ENCODE results near the gene ITGA8.
"Not testable (repeated sequence)": the region's sequence is repeated elsewhere in the genome, so short reads cannot be mapped to it uniquely, and the experiment has no call there.

ITGA8 gene

GRCh38 chr10:15672469-15672868, 47.3 kb downstream of the ITGA8 start:
- DNase-seq = no peak

GRCh38 chr10:15670880-15671279, 48.8 kb downstream of the ITGA8 start:
- DNase-seq = no peak

DNA sequence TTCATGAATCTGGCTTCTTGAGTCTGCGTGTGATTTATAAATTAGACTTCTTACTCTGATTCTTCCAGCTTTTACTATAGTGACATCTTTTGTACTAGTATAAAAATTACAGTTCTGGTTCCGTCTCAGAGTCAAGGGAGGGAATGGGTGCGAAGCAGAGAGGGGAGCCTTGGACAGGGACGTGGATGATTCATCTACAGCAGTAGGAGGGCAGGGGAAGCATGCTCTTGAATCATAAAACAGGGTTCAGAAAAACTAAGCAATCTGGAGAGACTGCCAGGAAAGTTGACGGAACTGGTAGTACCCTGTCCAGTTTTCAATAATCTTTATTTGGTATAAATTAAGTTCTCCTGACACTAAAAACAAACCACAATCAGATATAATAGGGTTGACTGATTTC, 58.1 kb downstream of the ITGA8 start:
- no peak for DNase-seq

DNA sequence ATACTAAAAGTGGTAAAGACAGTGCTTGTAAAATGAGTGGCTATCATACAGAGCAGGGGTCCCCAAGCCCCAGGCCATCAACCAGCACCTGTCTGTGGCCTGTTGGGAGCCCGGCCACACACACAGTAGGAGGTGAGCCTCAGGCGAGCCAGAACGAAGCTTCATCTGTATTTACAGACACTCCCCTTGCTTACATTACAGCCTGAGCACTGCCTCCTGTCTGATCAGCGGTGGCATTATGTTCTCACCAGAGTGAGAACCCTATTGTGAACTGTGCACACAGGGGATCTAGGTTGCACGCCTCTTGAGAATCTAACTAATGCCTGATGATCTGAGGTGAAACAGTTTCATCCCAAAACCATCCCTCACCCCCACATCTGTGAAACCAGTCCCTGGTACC, 58.7 kb downstream of the ITGA8 start:
- no peak for DNase-seq

DNA sequence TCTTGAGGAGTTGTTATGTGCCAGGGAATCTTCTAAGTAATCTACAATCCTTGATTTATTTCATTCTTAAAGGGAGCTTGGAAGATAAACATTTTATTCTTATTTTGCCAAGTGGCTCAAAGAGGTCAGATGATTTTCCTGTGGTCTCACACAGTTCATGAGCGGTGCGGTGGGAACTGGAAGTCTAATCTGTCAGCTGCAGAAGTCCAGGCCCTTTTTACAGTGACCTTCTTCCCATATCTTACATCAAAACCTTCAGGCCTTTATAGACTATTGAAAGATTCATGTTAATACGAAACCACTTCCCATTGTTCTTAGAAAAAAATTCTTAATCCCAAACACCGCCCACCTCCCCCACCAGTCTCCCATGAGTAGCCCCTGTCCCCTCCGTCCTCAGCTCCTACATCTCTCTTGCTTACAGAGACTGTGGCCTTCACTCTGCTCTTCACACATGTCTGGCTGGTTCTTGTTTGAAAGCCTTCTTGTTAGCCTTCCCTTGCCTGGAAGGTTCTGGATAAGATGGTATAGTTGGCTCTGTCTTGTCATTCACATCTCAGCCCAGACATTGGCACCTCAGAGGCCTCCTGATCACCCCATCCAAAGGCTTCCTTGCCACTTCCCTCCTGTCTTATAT, 61.5 kb downstream of the ITGA8 start:
- DNase-seq = no peak

GRCh38 chr10:15652757-15653156, 67.0 kb downstream of the ITGA8 start:
- DNase-seq = no peak

DNA sequence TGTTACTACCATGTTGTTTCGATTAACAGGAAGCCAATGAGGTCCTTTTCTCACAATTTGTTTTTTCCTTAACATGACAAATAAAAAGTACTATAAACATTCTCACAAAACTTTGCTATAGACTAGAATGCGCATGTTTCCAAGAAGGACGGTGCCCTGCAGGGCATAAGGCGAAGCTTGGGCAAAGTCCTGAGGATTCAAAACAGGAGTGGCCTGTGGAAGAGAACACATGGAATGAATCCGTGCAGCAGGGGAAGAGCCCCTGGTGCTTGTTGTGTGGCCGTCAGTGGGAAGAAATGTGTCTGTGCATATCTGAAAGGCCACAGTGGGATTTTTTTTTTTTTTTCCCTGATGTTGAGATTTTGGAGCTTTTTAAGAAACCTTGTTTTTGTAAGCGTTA, 67.6 kb downstream of the ITGA8 start:
- no peak for DNase-seq

DNA sequence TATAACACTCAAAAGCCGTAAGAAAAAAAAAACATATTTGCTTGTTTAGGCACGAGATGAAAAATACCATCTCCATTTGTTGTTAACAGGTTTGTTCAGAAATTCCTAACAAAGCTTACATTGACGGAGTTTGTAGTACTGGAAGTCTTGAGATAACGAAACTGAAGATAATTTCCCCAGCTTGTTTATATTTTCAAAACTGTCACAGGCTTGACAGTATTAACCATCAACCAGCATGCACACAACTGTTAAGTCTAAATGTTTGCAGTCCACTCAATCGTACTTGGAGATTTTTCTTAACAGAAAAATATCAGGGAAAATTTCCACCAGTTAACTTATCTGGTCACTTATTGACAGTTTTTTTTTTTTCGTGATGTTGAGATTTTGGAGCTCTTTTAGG, 68.5 kb downstream of the ITGA8 start:
- no peak for DNase-seq

- DNase-seq = no peak
These were observed 77.6 kb downstream of the ITGA8 start for GRCh38 chr10:15642095-15642494.

- DNase-seq = no peak
These were observed 79.1 kb downstream of the ITGA8 start for GRCh38 chr10:15640536-15641085.

- no peak for DNase-seq
These were observed 83.3 kb downstream of the ITGA8 start for GRCh38 chr10:15636446-15636845.

DNA sequence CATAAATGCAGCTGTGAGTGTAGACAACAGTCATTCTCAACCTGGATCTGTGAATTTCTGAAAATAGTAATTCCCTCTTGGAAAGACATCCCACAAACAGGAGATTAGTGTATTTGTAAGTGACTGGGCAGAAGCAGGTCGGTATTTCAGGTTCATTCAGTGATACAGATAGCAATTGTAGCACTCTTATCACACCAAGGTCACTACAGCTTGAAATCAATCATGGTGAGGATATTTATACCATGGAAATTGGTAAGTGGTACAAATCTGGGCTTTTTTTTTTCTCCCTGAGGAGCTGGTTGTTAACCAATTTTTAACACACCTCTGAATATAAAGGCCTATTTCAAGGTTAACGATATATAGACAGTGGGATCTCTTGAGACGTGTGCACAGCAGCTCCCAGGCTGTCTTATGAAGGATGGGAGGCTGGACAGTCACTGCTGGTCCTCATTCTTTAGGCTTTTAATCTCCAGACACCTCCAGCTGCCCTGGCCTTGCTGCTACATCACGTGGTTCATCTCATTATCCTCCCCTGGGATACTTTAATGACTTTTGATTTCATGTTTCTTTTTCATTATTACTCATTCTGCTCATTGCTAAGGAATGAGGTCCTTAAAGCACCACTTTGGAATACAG, 87.1 kb downstream of the ITGA8 start:
- DNase-seq = no peak

- not testable (repeated sequence) for DNase-seq
These were observed 88.5 kb downstream of the ITGA8 start for GRCh38 chr10:15631205-15631604.

DNA sequence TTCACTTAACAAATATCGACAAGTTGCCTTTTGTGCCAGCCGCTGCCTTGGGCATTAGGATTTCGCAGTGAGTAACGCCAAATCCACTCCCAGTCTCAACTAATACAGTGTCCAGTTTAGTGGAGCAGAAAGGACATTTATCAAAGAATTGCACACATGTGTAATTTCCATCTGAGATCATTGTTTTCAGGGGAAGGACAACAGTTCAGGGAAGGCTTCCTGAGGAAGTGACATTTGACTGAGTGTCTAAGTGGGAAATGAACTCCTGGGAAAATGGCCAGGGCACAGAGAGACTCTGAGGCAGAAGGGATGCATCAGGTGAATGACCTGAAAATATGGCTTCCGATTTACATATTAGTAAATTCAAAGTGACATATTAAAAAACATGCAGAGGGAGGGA, 89.4 kb downstream of the ITGA8 start:
- no peak for DNase-seq

DNA sequence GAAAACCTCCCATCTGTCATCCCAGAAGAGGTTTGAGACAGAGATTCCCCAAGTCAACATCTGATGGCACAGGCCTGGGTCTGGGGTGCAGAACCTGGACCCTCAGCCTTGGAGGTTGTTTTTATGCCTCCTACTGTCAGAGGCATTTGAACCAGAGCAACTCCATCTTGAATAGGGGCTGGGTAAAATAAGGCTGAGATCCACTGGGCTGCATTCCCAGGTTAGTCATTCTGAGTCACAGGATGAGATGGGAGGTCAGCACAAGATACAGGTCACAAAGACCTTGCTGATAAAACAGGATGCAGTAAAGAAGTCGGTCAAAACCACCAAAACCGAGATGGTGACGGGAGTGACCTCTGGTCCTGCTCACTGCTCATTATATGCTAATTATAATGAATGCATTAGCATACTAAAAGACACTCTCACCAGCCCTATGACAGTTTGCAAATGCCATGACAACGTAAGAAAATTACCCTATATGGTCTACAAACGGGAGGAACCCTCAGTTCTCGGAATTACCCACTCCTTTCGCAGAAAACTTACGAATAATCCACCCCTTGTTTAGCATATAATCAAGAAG, 92.0 kb downstream of the ITGA8 start:
- no peak for DNase-seq

DNA sequence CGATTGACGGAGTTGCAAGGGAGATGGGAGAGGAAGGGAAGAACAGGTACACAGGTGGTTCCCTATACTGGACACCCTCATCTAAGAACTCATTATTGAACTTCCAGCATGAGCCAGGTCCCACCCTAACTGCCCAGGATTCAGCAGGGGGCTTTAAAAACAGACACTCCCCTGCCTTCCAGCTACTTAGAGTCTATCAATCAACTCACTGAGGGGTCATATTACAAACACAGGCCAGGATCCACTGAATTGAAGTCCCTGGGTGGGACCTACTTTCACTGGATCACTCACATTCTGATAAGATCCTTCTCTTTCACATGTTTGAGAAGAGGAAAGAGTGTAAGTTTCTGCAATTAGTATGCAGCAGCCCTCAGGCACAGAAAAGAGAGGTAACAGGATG, 92.8 kb downstream of the ITGA8 start:
- no peak for DNase-seq

GRCh38 chr10:15625261-15625660, 94.5 kb downstream of the ITGA8 start:
- no peak for DNase-seq

- no peak for DNase-seq
These were observed 95.1 kb downstream of the ITGA8 start for GRCh38 chr10:15624401-15625196.

GRCh38 chr10:15620836-15621515, 98.7 kb downstream of the ITGA8 start:
- DNase-seq = no peak

DNA sequence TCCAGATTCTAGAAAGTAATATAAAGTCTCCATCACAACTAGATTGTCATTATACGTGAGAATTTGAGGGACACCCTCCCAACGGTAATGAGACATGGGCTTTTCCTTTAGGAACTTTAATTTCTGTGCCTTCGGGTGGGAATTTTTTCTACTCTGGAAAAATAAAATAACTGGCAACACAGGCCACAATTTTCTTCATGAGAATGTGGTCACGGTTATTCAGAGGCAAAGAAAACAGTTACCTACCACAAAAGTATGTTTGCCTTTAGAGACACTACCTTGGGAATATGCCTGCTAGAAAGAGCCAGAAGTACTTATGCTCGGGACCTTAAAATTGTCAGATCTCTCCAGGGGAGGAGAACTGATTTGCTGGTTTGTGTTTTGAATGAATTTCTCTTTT, 99.4 kb downstream of the ITGA8 start:
- DNase-seq = no peak

GRCh38 chr10:15609246-15609645, 110.5 kb downstream of the ITGA8 start:
- DNase-seq = no peak

- DNase-seq = no peak
These were observed 113.3 kb downstream of the ITGA8 start for GRCh38 chr10:15606377-15606776.
